ENCODE results near the gene LTBP3. TPM values are rescaled to one million over a fixed set of nuclear protein-coding genes. Genes with fewer than 3 reads are reported as not detected.

Gene LTBP3
- total and polyA plus RNA-seq, 4 donors: 8.8 to 46.2 (median 17.0) TPM

DNA sequence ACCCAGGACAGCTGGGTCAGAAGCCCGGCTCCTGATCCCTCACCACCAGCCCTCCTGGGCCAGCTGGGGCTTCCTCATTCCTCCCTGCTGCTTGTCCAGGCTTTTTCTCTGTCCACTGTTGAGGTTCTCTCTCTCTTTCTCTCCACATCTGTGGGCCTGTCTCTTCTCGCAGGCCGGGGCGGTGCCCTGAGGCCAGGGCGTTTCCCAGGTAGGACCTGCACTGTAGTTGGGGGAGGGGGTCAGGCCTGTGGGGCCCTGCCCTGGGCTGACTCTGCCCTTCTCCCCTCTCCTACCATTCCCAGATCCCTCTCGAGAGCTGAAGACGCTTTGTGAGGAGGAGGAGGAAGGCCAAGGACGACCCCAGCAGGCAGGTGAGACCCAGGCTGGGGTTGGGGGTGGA, 22.6 kb upstream of the LTBP3 start:
- Histone ChIP-seq H3K4me3 (ENCODE audit: low read depth in 1 of 3, low read length in 3 of 3) (no peak overlapping the region), H3K36me3 (ENCODE audit: control insufficient read depth in 4 of 4, insufficient read depth in 3 of 4, low read depth in 1 of 4, low read length in 3 of 4) (peaks cover 0 to 7% (median 2%) of the 10 kb centered on the region in 4 donors), H3K9me3 (ENCODE audit: control insufficient read depth in 4 of 4, low read length in 3 of 4) (no peaks in the 10 kb centered on the region), H3K27me3 (ENCODE audit: control insufficient read depth in 4 of 4, insufficient read depth in 4 of 4, low read length in 3 of 4) (no peaks in the 10 kb centered on the region), H3K9ac (ENCODE audit: low read depth in 1 of 2, low read length in 2 of 2) (no peak overlapping the region), H3K27ac (ENCODE audit: low read depth in 1 of 2, low read length in 2 of 2) (no peak overlapping the region), H3K4me1 (ENCODE audit: control insufficient read depth in 4 of 4, insufficient read depth in 4 of 4, low read length in 3 of 4) (peaks cover 0 to 20% (median 12%) of the 10 kb centered on the region in 4 donors)
- TF ChIP-seq, protein P1, sequence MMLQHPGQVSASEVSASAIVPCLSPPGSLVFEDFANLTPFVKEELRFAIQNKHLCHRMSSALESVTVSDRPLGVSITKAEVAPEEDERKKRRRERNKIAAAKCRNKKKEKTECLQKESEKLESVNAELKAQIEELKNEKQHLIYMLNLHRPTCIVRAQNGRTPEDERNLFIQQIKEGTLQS (IDR thresholded peaks at IDR 0.05): no peak
- TF ChIP-seq HNF4G (IDR thresholded peaks at IDR 0.05): no peak
- TF ChIP-seq TAF1 (conservative IDR thresholded peaks at IDR 0.05): no peak
- TF ChIP-seq FOXA1 (IDR thresholded peaks at IDR 0.05): no peak
- TF ChIP-seq, protein P2, sequence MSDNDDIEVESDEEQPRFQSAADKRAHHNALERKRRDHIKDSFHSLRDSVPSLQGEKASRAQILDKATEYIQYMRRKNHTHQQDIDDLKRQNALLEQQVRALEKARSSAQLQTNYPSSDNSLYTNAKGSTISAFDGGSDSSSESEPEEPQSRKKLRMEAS (IDR thresholded peaks at IDR 0.05): no peak
- no peak for DNase-seq (ENCODE audit: low spot score)
- WGBS: 94% methylated on average over 8 of the region's 8 CpGs

DNA sequence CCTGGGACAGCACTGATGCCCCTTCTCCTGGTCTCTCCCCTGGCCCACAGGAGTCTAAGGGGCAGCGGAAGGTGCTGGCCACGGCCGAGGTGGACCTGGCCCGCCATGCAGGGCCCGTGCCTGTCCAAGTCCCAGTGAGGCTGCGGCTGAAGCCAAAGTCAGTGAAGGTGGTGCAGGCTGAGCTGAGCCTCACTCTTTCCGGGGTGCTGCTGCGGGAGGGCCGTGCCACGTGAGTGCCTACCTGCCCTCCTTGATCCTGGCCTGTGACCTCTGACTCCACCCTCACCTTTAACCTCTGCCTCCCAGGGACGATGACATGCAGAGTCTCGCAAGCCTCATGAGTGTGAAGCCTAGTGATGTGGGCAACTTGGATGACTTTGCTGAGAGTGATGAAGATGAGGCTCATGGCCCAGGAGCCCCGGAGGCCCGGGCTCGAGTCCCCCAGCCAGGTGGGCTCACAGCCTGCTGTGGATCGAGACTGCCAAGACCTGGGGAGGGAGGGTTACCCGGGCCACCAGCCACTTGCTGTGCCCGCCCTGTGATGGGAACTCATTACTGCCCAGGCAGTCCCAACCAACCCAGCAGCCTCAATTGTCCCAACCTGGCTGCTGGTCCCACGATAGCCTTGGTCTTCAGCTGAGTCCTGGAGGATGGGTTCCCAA, 22.0 kb upstream of the LTBP3 start:
- Histone ChIP-seq H3K9me3 (ENCODE audit: control insufficient read depth in 4 of 4, low read length in 3 of 4) (no peaks in the 10 kb centered on the region), H3K9ac (ENCODE audit: low read depth in 1 of 2, low read length in 2 of 2) (no peak overlapping the region), H3K27ac (ENCODE audit: low read depth in 1 of 2, low read length in 2 of 2) (no peak overlapping the region), H3K4me1 (ENCODE audit: control insufficient read depth in 4 of 4, insufficient read depth in 4 of 4, low read length in 3 of 4) (peaks cover 5 to 21% (median 15%) of the 10 kb centered on the region in 4 donors), H3K36me3 (ENCODE audit: control insufficient read depth in 4 of 4, insufficient read depth in 3 of 4, low read depth in 1 of 4, low read length in 3 of 4) (peaks cover 0 to 7% (median 1%) of the 10 kb centered on the region in 4 donors), H3K27me3 (ENCODE audit: control insufficient read depth in 4 of 4, insufficient read depth in 4 of 4, low read length in 3 of 4) (no peaks in the 10 kb centered on the region), H3K4me3 (ENCODE audit: low read depth in 1 of 3, low read length in 3 of 3) (no peak overlapping the region)
- TF ChIP-seq, protein P3, sequence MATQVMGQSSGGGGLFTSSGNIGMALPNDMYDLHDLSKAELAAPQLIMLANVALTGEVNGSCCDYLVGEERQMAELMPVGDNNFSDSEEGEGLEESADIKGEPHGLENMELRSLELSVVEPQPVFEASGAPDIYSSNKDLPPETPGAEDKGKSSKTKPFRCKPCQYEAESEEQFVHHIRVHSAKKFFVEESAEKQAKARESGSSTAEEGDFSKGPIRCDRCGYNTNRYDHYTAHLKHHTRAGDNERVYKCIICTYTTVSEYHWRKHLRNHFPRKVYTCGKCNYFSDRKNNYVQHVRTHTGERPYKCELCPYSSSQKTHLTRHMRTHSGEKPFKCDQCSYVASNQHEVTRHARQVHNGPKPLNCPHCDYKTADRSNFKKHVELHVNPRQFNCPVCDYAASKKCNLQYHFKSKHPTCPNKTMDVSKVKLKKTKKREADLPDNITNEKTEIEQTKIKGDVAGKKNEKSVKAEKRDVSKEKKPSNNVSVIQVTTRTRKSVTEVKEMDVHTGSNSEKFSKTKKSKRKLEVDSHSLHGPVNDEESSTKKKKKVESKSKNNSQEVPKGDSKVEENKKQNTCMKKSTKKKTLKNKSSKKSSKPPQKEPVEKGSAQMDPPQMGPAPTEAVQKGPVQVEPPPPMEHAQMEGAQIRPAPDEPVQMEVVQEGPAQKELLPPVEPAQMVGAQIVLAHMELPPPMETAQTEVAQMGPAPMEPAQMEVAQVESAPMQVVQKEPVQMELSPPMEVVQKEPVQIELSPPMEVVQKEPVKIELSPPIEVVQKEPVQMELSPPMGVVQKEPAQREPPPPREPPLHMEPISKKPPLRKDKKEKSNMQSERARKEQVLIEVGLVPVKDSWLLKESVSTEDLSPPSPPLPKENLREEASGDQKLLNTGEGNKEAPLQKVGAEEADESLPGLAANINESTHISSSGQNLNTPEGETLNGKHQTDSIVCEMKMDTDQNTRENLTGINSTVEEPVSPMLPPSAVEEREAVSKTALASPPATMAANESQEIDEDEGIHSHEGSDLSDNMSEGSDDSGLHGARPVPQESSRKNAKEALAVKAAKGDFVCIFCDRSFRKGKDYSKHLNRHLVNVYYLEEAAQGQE (IDR thresholded peaks at IDR 0.05): no peak
- TF ChIP-seq RXRA (IDR thresholded peaks at IDR 0.05) (no peak), FOXA1 (IDR thresholded peaks at IDR 0.05) (no peak), SP1 (IDR thresholded peaks at IDR 0.05) (no peak), TAF1 (conservative IDR thresholded peaks at IDR 0.05) (no peak), YY1 (IDR thresholded peaks at IDR 0.05) (no peak), EGR1 (IDR thresholded peaks at IDR 0.05; ENCODE audit: low read depth in 2 of 2) (no peak), HNF4A (conservative IDR thresholded peaks at IDR 0.05) (no peak), RAD21 (IDR thresholded peaks at IDR 0.05) (no peak), HNF4G (IDR thresholded peaks at IDR 0.05) (no peak), GABPA (IDR thresholded peaks at IDR 0.05 in 1 of 2, conservative IDR thresholded peaks at IDR 0.05 in 1 of 2) (no peak), JUND (IDR thresholded peaks at IDR 0.05) (no peak), NR2F2 (IDR thresholded peaks at IDR 0.05) (no peak), FOXA2 (IDR thresholded peaks at IDR 0.05) (no peak)
- TF ChIP-seq, protein P1 (IDR thresholded peaks at IDR 0.05): no peak
- TF ChIP-seq, protein P4, sequence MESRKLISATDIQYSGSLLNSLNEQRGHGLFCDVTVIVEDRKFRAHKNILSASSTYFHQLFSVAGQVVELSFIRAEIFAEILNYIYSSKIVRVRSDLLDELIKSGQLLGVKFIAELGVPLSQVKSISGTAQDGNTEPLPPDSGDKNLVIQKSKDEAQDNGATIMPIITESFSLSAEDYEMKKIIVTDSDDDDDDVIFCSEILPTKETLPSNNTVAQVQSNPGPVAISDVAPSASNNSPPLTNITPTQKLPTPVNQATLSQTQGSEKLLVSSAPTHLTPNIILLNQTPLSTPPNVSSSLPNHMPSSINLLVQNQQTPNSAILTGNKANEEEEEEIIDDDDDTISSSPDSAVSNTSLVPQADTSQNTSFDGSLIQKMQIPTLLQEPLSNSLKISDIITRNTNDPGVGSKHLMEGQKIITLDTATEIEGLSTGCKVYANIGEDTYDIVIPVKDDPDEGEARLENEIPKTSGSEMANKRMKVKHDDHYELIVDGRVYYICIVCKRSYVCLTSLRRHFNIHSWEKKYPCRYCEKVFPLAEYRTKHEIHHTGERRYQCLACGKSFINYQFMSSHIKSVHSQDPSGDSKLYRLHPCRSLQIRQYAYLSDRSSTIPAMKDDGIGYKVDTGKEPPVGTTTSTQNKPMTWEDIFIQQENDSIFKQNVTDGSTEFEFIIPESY (IDR thresholded peaks at IDR 0.05): no peak
- TF ChIP-seq, protein P5, sequence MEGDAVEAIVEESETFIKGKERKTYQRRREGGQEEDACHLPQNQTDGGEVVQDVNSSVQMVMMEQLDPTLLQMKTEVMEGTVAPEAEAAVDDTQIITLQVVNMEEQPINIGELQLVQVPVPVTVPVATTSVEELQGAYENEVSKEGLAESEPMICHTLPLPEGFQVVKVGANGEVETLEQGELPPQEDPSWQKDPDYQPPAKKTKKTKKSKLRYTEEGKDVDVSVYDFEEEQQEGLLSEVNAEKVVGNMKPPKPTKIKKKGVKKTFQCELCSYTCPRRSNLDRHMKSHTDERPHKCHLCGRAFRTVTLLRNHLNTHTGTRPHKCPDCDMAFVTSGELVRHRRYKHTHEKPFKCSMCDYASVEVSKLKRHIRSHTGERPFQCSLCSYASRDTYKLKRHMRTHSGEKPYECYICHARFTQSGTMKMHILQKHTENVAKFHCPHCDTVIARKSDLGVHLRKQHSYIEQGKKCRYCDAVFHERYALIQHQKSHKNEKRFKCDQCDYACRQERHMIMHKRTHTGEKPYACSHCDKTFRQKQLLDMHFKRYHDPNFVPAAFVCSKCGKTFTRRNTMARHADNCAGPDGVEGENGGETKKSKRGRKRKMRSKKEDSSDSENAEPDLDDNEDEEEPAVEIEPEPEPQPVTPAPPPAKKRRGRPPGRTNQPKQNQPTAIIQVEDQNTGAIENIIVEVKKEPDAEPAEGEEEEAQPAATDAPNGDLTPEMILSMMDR (IDR thresholded peaks at IDR 0.05; ENCODE audit: low read depth, low read length, missing input control): no peak
- TF ChIP-seq, protein P2 (IDR thresholded peaks at IDR 0.05): no peak
- no peak for DNase-seq (ENCODE audit: low spot score)
- 93% methylated on average over 19 of the region's 19 CpGs for WGBS

All from liver (tissue), 9 donors.